Activated CD4-positive, alpha-beta T cell treated with anti-CD3 and anti-CD28 coated beads, Interleukin-2, amount 10 ng/mL, durations not matched to agents 24 days and 14 days (primary cell): ENCODE data around the gene KCNJ5. TPM values are rescaled to one million over a fixed set of nuclear protein-coding genes. Genes with fewer than 3 reads are reported as not detected.

Experiments
- DNase-seq: peaks from one replicate; pipeline ENCODE4 v3.0.0; 2022
- H3K27ac Mint-ChIP-seq: one replicate; pipeline ENCODE4 v1.8.0; 2022; ENCODE audit warnings: mild to moderate bottlenecking, mixed read lengths
- H3K27me3 Mint-ChIP-seq: one replicate; pipeline ENCODE4 v1.8.0; 2022; ENCODE audit warnings: mixed read lengths
- H3K36me3 Mint-ChIP-seq: one replicate; pipeline ENCODE4 v1.8.0; 2022; ENCODE audit warnings: low read depth, mild to moderate bottlenecking, mixed read lengths
- H3K4me1 Mint-ChIP-seq: one replicate; pipeline ENCODE4 v1.8.0; 2021; ENCODE audit warnings: mixed read lengths
- H3K4me3 Mint-ChIP-seq: one replicate; pipeline ENCODE4 v1.8.0; 2022; ENCODE audit warnings: mild to moderate bottlenecking, moderate library complexity, mixed read lengths
- H3K9me3 Mint-ChIP-seq: one replicate; pipeline ENCODE4 v1.8.0; 2021; ENCODE audit warnings: mixed read lengths
- intact Hi-C: fragments of 100-400 bp; cut with micrococcal nuclease; formaldehyde crosslinking; loops from one replicate; pipeline ENCODE4 v1.15.1; 2023
- total RNA-seq: library from RNA; stranded (reverse); gene quantifications from 2 replicates; pipeline ENCODE4 v1.2.3, GENCODE V29; 2022

Gene KCNJ5
- total RNA-seq, 1 donor from 2014 or later: not detected

DNA sequence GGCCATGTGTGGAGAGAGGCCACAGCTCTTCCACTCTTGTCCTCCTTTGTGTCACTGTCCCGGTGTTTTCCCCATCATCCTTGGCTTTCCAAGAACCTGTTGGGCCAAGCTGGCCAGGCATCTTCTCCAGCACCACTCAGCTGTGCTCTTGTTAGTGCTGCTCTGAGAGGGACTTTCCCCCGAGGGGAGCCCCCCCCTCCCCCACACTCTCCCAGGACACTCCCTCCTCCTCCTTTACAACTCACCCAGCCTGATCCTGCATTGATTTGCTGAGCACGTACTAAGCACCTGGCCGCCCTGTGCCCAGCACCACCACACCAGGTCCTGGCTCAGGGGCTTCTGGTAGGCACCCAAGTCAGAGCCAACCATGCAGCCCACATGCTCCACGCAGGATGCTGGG is 38.3 kb downstream of the KCNJ5 start:
- DNase-seq: no peak
- no peaks in the 10 kb centered on the region for H3K9me3 Mint-ChIP-seq
- H3K4me3 Mint-ChIP-seq: no peak overlapping the region
- H3K27ac Mint-ChIP-seq: no peak overlapping the region
- H3K27me3 Mint-ChIP-seq: no peaks in the 10 kb centered on the region
- intact Hi-C loops: no loop called here
- H3K36me3 Mint-ChIP-seq: no peaks in the 10 kb centered on the region
- H3K4me1 Mint-ChIP-seq: peaks cover 8% of the 10 kb centered on the region

DNA sequence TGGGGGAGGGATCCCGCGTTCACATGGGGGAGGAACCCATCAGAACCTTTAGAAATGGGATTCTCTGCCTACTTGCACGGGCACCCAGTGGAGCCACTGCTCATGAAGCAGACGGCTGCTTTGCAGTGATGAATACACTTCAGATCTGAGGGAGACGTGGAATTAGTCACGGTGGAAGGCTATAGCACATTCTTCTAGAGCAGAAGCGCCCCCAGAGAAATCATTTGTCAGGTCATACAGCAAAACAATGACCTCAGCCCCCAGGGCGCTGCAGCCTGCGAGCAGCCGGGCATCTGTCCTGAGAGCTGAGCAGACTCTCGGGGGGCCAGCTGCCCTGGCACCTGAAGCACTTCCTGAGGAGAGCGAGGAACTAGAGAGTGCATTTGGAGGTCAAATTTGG is 38.8 kb downstream of the KCNJ5 start:
- Mint-ChIP-seq H3K4me1 (peaks cover 8% of the 10 kb centered on the region), H3K36me3 (no peaks in the 10 kb centered on the region), H3K4me3 (no peak overlapping the region), H3K27ac (no peak overlapping the region), H3K9me3 (no peaks in the 10 kb centered on the region), H3K27me3 (no peaks in the 10 kb centered on the region)
- DNase-seq: no peak
- intact Hi-C loops: no loop called here

DNA sequence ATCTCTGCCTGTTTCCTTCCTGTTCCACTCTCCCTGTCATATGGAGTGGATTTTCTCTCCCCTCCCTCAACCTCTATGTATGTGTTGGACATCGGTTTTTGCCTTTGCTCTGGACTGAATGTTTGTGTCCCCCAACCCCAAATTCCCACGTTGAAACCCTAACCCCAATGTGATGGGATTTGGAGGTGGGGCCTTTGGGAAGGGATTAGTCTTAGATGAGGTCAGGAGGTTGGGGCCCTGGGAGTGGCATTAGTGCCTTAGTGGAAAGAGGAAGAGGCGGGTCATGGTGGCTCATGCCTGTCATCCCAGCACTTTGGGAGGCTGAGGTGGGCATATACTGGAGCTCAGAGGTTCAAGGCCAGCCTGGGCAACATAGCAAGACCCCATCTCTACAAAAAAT is 39.9 kb downstream of the KCNJ5 start:
- peaks cover 8% of the 10 kb centered on the region for H3K4me1 Mint-ChIP-seq
- H3K9me3 Mint-ChIP-seq: no peaks in the 10 kb centered on the region
- no peak for DNase-seq
- H3K36me3 Mint-ChIP-seq: no peaks in the 10 kb centered on the region
- intact Hi-C loops: no loop called here
- H3K4me3 Mint-ChIP-seq: no peak overlapping the region
- no peak overlapping the region for H3K27ac Mint-ChIP-seq
- no peaks in the 10 kb centered on the region for H3K27me3 Mint-ChIP-seq

DNA sequence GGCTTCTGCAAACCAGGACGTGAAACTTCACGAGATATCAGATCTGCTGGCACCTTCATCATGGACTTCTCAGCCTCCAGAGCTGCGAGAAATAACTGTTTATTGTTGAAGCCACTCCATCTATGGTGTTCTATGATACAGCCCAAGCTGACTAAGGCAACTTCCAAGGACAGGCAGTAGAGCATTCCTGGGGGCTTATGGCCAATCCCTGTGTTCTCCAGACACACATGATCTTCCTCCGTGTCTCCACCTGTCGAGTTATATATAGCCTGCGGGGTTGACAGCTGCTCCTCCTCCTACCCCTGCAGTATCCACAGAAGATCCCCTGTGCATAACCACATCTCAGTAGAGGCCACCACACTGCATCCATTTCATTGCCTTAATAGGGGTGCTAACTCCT is 40.5 kb downstream of the KCNJ5 start:
- H3K4me3 Mint-ChIP-seq: no peak overlapping the region
- no peaks in the 10 kb centered on the region for H3K9me3 Mint-ChIP-seq
- H3K27me3 Mint-ChIP-seq: no peaks in the 10 kb centered on the region
- no peaks in the 10 kb centered on the region for H3K36me3 Mint-ChIP-seq
- DNase-seq: no peak
- intact Hi-C loops: no loop called here
- no peak overlapping the region for H3K27ac Mint-ChIP-seq
- peaks cover 8% of the 10 kb centered on the region for H3K4me1 Mint-ChIP-seq

- Mint-ChIP-seq H3K36me3 (no peaks in the 10 kb centered on the region), H3K9me3 (no peaks in the 10 kb centered on the region), H3K27me3 (no peaks in the 10 kb centered on the region), H3K4me3 (no peak overlapping the region), H3K27ac (no peak overlapping the region), H3K4me1 (peaks cover 1% of the 10 kb centered on the region)
- DNase-seq: no peak
- intact Hi-C loops: no loop called here
Observed at GRCh38 chr11:128933481-128934178, 42.5 kb downstream of the KCNJ5 start.

- Mint-ChIP-seq H3K4me1 (no peaks in the 10 kb centered on the region), H3K27ac (no peak overlapping the region), H3K9me3 (no peaks in the 10 kb centered on the region), H3K4me3 (no peak overlapping the region), H3K36me3 (no peaks in the 10 kb centered on the region), H3K27me3 (no peaks in the 10 kb centered on the region)
- intact Hi-C loops: no loop called here
- DNase-seq: no peak
Observed at GRCh38 chr11:128934351-128934750, 43.2 kb downstream of the KCNJ5 start.

DNA sequence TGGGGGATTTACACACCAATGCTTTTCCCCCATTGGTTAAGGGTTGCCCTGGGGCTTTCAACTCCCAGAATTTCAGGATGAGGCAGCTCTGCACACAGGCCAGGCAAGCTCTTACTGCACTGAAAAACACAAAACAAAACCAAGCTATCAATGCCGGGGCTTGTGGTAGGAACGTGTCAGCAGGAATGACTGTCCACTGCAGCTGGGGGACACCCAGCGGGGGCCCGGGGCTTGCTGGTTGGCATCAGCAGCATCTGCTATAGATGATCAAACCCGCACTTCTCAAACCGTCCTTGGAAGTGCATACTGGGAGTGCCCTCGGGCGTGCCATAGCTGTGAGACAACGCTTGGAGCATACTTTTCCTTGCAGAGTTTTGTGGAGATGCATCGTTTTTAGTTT is 43.8 kb downstream of the KCNJ5 start:
- no peak overlapping the region for H3K27ac Mint-ChIP-seq
- H3K27me3 Mint-ChIP-seq: no peaks in the 10 kb centered on the region
- intact Hi-C loops: no loop called here
- H3K4me1 Mint-ChIP-seq: no peaks in the 10 kb centered on the region
- no peak for DNase-seq
- no peak overlapping the region for H3K4me3 Mint-ChIP-seq
- no peaks in the 10 kb centered on the region for H3K36me3 Mint-ChIP-seq
- H3K9me3 Mint-ChIP-seq: no peaks in the 10 kb centered on the region

- Mint-ChIP-seq H3K4me3 (no peak overlapping the region), H3K4me1 (no peaks in the 10 kb centered on the region), H3K27ac (no peak overlapping the region), H3K9me3 (no peaks in the 10 kb centered on the region), H3K27me3 (no peaks in the 10 kb centered on the region), H3K36me3 (no peaks in the 10 kb centered on the region)
- DNase-seq: no peak
- intact Hi-C loops: no loop called here
Observed at GRCh38 chr11:128936606-128937251, 45.6 kb downstream of the KCNJ5 start.

- no peaks in the 10 kb centered on the region for H3K9me3 Mint-ChIP-seq
- no peaks in the 10 kb centered on the region for H3K27me3 Mint-ChIP-seq
- no peak overlapping the region for H3K27ac Mint-ChIP-seq
- intact Hi-C loops: no loop called here
- no peak for DNase-seq
- H3K36me3 Mint-ChIP-seq: no peaks in the 10 kb centered on the region
- no peaks in the 10 kb centered on the region for H3K4me1 Mint-ChIP-seq
- no peak overlapping the region for H3K4me3 Mint-ChIP-seq
Observed at GRCh38 chr11:128937480-128937879, 46.3 kb downstream of the KCNJ5 start.

- H3K27ac Mint-ChIP-seq: no peak overlapping the region
- no peak overlapping the region for H3K4me3 Mint-ChIP-seq
- no peak for DNase-seq
- H3K9me3 Mint-ChIP-seq: no peaks in the 10 kb centered on the region
- no peaks in the 10 kb centered on the region for H3K27me3 Mint-ChIP-seq
- no peaks in the 10 kb centered on the region for H3K4me1 Mint-ChIP-seq
- intact Hi-C loops: no loop called here
- H3K36me3 Mint-ChIP-seq: no peaks in the 10 kb centered on the region
Observed at GRCh38 chr11:128938156-128938885, 47.2 kb downstream of the KCNJ5 start.

- Mint-ChIP-seq H3K4me1 (no peaks in the 10 kb centered on the region), H3K27me3 (peaks cover 3% of the 10 kb centered on the region), H3K9me3 (no peaks in the 10 kb centered on the region), H3K27ac (no peak overlapping the region), H3K4me3 (no peak overlapping the region), H3K36me3 (no peaks in the 10 kb centered on the region)
- no peak for DNase-seq
- intact Hi-C loops: no loop called here
Observed at GRCh38 chr11:128939591-128939990, 48.4 kb downstream of the KCNJ5 start.

DNA sequence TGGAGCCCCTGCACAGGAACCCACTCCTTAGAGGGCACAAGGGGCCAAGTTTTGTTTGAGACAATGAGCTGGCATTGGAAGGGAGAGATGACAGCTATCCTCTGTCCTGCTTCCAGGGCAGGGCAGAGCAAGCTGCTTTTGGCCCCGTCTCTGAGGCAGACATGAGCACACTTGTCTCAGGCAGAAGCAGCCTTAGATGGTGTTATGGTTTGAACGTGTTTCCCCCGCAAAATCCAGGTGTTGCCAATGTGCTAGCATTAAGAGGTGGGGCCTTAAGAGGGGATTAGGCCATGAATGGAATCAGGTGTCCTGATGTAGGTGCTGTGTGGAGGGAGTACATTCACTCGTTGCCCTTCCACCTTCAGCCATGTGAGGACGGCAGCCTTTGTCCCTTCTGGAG is 49.0 kb downstream of the KCNJ5 start:
- Mint-ChIP-seq H3K27ac (no peak overlapping the region), H3K9me3 (no peaks in the 10 kb centered on the region), H3K4me3 (no peak overlapping the region), H3K27me3 (peaks cover 6% of the 10 kb centered on the region), H3K36me3 (no peaks in the 10 kb centered on the region), H3K4me1 (no peaks in the 10 kb centered on the region)
- DNase-seq: no peak
- intact Hi-C loops: no loop called here

DNA sequence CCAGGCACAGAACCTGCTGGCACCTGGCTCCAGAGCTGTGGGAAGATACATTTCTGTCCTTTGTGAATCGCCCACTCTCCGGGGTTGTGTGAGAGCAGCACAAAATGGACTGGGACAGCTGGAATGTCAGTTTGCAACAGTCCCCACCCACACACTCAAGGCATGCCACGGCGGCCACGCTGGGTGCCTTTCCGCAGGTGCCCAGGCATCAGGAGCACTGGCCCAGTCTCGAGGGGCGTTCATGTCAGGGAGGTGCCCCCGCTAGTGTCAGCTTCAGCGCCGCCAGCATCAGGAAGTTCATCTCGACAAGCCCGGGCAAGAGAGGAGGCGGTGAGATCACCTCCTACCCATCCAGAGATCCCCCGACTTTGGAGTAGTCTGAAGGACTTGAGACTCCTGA is 49.4 kb downstream of the KCNJ5 start:
- no peak overlapping the region for H3K27ac Mint-ChIP-seq
- H3K4me1 Mint-ChIP-seq: no peaks in the 10 kb centered on the region
- no peak for DNase-seq
- no peak overlapping the region for H3K4me3 Mint-ChIP-seq
- H3K9me3 Mint-ChIP-seq: no peaks in the 10 kb centered on the region
- no peaks in the 10 kb centered on the region for H3K36me3 Mint-ChIP-seq
- intact Hi-C loops: no loop called here
- H3K27me3 Mint-ChIP-seq: peaks cover 6% of the 10 kb centered on the region

DNA sequence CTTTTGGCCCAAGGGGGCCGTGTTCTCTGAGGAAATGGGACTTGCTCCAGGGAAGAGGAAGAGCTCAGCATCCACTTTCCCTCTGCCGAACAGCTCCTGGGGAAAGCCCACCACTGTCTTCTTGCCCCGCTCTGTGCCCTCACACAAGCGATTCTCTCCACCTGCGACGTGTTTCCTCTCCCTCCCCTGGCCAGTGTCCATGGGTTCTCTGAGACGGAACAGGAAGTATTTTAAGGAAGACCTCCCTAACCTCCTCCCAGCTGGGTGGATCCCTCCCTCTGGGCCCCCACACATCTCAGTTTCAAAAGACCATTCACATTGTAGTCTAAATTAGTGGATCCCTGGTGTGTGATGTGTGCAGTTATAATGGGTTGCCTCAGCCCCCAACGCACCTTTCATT is 50.0 kb downstream of the KCNJ5 start:
- H3K36me3 Mint-ChIP-seq: no peaks in the 10 kb centered on the region
- H3K27me3 Mint-ChIP-seq: peaks cover 6% of the 10 kb centered on the region
- no peak overlapping the region for H3K27ac Mint-ChIP-seq
- H3K4me3 Mint-ChIP-seq: no peak overlapping the region
- intact Hi-C loops: no loop called here
- H3K4me1 Mint-ChIP-seq: no peaks in the 10 kb centered on the region
- H3K9me3 Mint-ChIP-seq: no peaks in the 10 kb centered on the region
- DNase-seq: no peak
